KMS-11 (cell line): ENCODE measurements around the gene PCSK6.

Experiments used
- H2AFZ ChIP-seq: fragments of 200-600 bp; sonication (generic); 2 replicates; pipeline ENCODE4 v1.6.1; 2016; ENCODE audit warnings: antibody characterized with exemption, mixed run types, low read depth
- H3K27ac ChIP-seq: fragments of 200-600 bp; sonication (generic); 2 replicates; pipeline ENCODE4 v1.6.1; 2016; ENCODE audit warnings: mild to moderate bottlenecking, mixed run types
- H3K27me3 ChIP-seq: fragments of 200-600 bp; sonication (generic); 2 replicates; pipeline ENCODE4 v1.6.1; 2017; ENCODE audit warnings: mild to moderate bottlenecking, low read depth, mixed run types, moderate library complexity; ENCODE audit not compliant: insufficient read depth
- H3K36me3 ChIP-seq: fragments of 200-600 bp; sonication (generic); 2 replicates; pipeline ENCODE4 v1.6.1; 2017; ENCODE audit warnings: mild to moderate bottlenecking, mixed run types; ENCODE audit not compliant: insufficient read depth
- H3K4me1 ChIP-seq: fragments of 200-600 bp; sonication (generic); 2 replicates; pipeline ENCODE4 v1.6.1; 2016; ENCODE audit warnings: mild to moderate bottlenecking, low read depth, mixed run types; ENCODE audit not compliant: poor library complexity, severe bottlenecking
- H3K4me2 ChIP-seq: fragments of 200-600 bp; sonication (generic); 2 replicates; pipeline ENCODE4 v1.7.0; 2016; ENCODE audit warnings: mild to moderate bottlenecking, mixed run types
- H3K4me3 ChIP-seq: fragments of 200-600 bp; sonication (generic); IDR thresholded peaks from 2 replicates; pipeline ENCODE4 v1.6.1; 2017; ENCODE audit warnings: low read depth, low read length, mixed read lengths; ENCODE audit not compliant: insufficient read depth
- H3K79me2 ChIP-seq: fragments of 200-600 bp; sonication (generic); 2 replicates; pipeline ENCODE4 v1.6.1; 2016; ENCODE audit warnings: low read depth, mixed run types; ENCODE audit not compliant: insufficient read depth
- H3K9ac ChIP-seq: fragments of 200-600 bp; sonication (generic); 2 replicates; pipeline ENCODE4 v1.6.1; 2016; ENCODE audit warnings: mild to moderate bottlenecking, mixed run types
- H4K20me1 ChIP-seq: fragments of 200-600 bp; sonication (generic); 2 replicates; pipeline ENCODE4 v1.6.1; 2016; ENCODE audit warnings: mild to moderate bottlenecking, mixed run types; ENCODE audit not compliant: insufficient read depth
- CTCF ChIP-seq: fragments of 200-600 bp; sonication (generic); conservative IDR thresholded peaks from 2 replicates; pipeline ENCODE4 v1.6.1; 2017; ENCODE audit warnings: low read depth, mild to moderate bottlenecking, antibody characterized with exemption, low read length, moderate library complexity, mixed read lengths

The PCSK6 gene

GRCh38 chr15:101373577-101373976 lies 115.9 kb downstream of the PCSK6 start:
- H3K36me3 ChIP-seq, result no peaks in the 10 kb centered on the region
- TF ChIP-seq CTCF, result no peak
- H3K9ac ChIP-seq, result no peak overlapping the region
- H3K79me2 ChIP-seq, result no peaks in the 10 kb centered on the region
- no peak overlapping the region for H2AFZ ChIP-seq
- no peaks in the 10 kb centered on the region for H3K4me1 ChIP-seq
- H3K27me3 ChIP-seq, result no peaks in the 10 kb centered on the region
- H4K20me1 ChIP-seq, result no peaks in the 10 kb centered on the region
- no peak overlapping the region for H3K4me2 ChIP-seq
- no peak overlapping the region for H3K4me3 ChIP-seq
- no peak overlapping the region for H3K27ac ChIP-seq

DNA sequence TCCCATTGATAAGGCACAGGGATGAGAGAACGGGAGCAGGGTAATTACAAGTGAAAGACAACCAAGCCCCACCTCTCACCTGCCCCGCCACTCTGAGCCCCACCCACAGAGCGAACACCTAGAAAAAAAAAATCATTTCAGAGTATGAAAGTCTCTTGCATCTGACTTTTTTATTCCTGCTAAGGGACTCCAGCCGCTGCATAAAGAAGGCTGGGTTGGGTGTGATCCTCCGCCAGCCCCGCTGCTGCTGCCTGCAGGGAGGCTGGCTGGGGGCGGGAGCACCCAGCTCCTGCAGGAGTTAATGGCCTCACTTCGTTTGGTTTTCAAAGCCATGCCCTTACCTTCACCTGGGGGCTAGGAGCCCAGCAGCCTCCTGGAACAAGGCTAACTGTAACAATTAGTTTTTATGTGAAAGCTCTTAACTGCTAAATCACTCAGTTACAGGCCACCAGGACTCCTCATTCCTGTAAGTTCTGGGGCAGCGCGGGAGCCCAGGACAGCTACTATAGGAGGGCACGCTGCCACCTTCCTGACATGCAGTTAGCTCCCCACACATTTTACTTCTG lies 116.5 kb downstream of the PCSK6 start:
- Histone ChIP-seq H3K4me2 (no peak overlapping the region), H3K27ac (no peak overlapping the region), H3K36me3 (no peaks in the 10 kb centered on the region), H3K4me1 (no peaks in the 10 kb centered on the region), H3K79me2 (no peaks in the 10 kb centered on the region), H2AFZ (no peak overlapping the region), H4K20me1 (no peaks in the 10 kb centered on the region), H3K9ac (no peak overlapping the region), H3K4me3 (no peak overlapping the region), H3K27me3 (no peaks in the 10 kb centered on the region)
- no peak for TF ChIP-seq CTCF

DNA sequence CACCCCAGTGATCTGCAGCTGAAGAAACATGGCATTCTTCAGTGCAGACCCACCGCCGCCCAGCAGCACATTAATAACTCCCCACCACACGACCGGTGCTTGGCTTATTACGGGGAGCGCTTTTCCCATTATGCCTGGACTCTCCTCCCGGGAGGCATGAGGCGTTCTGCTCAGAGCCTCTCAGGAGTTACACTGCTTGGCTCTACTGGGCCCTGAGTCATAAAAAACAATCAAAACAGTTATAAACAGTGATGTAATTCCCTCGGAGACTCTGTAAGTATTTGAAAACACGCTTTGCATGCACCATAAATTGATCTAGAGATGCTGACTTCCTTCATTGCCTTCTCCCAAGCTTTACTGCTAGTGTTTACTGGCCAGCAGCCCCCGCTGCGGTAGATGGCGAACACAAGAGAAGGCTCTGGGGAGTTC lies 117.3 kb downstream of the PCSK6 start:
- no peak overlapping the region for H3K27ac ChIP-seq
- H3K4me1 ChIP-seq, result no peaks in the 10 kb centered on the region
- no peak for TF ChIP-seq CTCF
- no peak overlapping the region for H3K9ac ChIP-seq
- H4K20me1 ChIP-seq, result no peaks in the 10 kb centered on the region
- H3K27me3 ChIP-seq, result no peaks in the 10 kb centered on the region
- no peaks in the 10 kb centered on the region for H3K36me3 ChIP-seq
- H2AFZ ChIP-seq, result no peak overlapping the region
- no peak overlapping the region for H3K4me2 ChIP-seq
- H3K79me2 ChIP-seq, result no peaks in the 10 kb centered on the region
- H3K4me3 ChIP-seq, result no peak overlapping the region

GRCh38 chr15:101371519-101371918 lies 118.0 kb downstream of the PCSK6 start:
- Histone ChIP-seq H3K27me3 (no peaks in the 10 kb centered on the region), H3K79me2 (no peaks in the 10 kb centered on the region), H3K4me3 (no peak overlapping the region), H3K36me3 (no peaks in the 10 kb centered on the region), H4K20me1 (no peaks in the 10 kb centered on the region), H3K27ac (no peak overlapping the region), H3K9ac (no peak overlapping the region), H3K4me1 (no peaks in the 10 kb centered on the region), H3K4me2 (no peak overlapping the region), H2AFZ (no peak overlapping the region)
- TF ChIP-seq CTCF, result no peak
